Ishikawa (cell line): ENCODE results near the gene BTBD8.

Experiments used
- CEBPB ChIP-seq: IDR thresholded peaks from 2 replicates; pipeline ENCODE4 v1.6.1; 2012
- CREB1 ChIP-seq: IDR thresholded peaks from 2 replicates; pipeline ENCODE4 v1.6.1; 2012; ENCODE audit warnings: low read depth
- EGR1 ChIP-seq: IDR thresholded peaks from 2 replicates; pipeline ENCODE4 v1.6.1; 2012
- EP300 ChIP-seq: IDR thresholded peaks from 2 replicates; pipeline ENCODE4 v1.6.1; 2012; ENCODE audit warnings: borderline replicate concordance
- FOXM1 ChIP-seq: IDR thresholded peaks from 2 replicates; pipeline ENCODE4 v1.6.1; 2012; ENCODE audit warnings: low read depth, borderline replicate concordance
- NFIC ChIP-seq: IDR thresholded peaks from 2 replicates; pipeline ENCODE4 v1.6.1; 2012
- RAD21 ChIP-seq: IDR thresholded peaks from 2 replicates; pipeline ENCODE4 v1.6.1; 2012; ENCODE audit warnings: low read depth
- TAF1 ChIP-seq: IDR thresholded peaks from 2 replicates; pipeline ENCODE4 v1.6.1; 2012; ENCODE audit warnings: low read depth, mild to moderate bottlenecking
- TCF12 ChIP-seq: IDR thresholded peaks from 2 replicates; pipeline ENCODE4 v1.6.1; 2012; ENCODE audit warnings: low read depth
- TEAD4 ChIP-seq: IDR thresholded peaks from 2 replicates; pipeline ENCODE4 v1.6.1; 2012
- YY1 ChIP-seq: IDR thresholded peaks from 2 replicates; pipeline ENCODE4 v1.6.1; 2012; ENCODE audit warnings: low read depth
- ZBTB7A ChIP-seq: IDR thresholded peaks from 2 replicates; pipeline ENCODE4 v1.6.1; 2012; ENCODE audit warnings: low read depth
- TF ChIP-seq, protein P1 (sequence below): IDR thresholded peaks from 2 replicates; pipeline ENCODE4 v1.6.1; 2012; ENCODE audit warnings: low read depth, mild to moderate bottlenecking
- TF ChIP-seq, protein P2 (sequence below): IDR thresholded peaks from 2 replicates; pipeline ENCODE4 v1.6.1; 2012
- TF ChIP-seq, protein P3 (sequence below): IDR thresholded peaks from 2 replicates; pipeline ENCODE4 v1.6.1; 2012

BTBD8 gene

DNA sequence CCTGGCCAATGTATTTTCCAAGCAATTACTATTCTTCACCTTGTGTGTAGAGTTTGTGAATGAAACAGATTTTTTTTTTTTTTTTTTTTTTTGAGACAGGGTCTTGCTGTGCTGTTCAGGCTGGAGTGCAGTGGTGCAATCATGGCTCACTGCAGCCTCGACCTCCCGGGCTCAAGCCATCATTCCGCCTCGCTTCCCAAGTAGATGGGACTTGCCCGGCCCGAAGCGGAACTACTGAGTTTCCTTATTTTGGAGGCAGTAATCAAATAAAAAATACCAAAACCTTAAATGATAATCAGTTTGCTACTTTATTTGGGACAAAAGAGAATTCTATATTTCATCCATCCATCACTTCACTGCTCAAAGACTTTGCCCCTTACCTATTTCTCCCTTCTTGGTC is 704 bp upstream of the BTBD8 start:
- TF ChIP-seq RAD21: no peak
- TF ChIP-seq, protein P1, sequence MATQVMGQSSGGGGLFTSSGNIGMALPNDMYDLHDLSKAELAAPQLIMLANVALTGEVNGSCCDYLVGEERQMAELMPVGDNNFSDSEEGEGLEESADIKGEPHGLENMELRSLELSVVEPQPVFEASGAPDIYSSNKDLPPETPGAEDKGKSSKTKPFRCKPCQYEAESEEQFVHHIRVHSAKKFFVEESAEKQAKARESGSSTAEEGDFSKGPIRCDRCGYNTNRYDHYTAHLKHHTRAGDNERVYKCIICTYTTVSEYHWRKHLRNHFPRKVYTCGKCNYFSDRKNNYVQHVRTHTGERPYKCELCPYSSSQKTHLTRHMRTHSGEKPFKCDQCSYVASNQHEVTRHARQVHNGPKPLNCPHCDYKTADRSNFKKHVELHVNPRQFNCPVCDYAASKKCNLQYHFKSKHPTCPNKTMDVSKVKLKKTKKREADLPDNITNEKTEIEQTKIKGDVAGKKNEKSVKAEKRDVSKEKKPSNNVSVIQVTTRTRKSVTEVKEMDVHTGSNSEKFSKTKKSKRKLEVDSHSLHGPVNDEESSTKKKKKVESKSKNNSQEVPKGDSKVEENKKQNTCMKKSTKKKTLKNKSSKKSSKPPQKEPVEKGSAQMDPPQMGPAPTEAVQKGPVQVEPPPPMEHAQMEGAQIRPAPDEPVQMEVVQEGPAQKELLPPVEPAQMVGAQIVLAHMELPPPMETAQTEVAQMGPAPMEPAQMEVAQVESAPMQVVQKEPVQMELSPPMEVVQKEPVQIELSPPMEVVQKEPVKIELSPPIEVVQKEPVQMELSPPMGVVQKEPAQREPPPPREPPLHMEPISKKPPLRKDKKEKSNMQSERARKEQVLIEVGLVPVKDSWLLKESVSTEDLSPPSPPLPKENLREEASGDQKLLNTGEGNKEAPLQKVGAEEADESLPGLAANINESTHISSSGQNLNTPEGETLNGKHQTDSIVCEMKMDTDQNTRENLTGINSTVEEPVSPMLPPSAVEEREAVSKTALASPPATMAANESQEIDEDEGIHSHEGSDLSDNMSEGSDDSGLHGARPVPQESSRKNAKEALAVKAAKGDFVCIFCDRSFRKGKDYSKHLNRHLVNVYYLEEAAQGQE: no peak
- TF ChIP-seq, protein P2, sequence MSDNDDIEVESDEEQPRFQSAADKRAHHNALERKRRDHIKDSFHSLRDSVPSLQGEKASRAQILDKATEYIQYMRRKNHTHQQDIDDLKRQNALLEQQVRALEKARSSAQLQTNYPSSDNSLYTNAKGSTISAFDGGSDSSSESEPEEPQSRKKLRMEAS: no peak
- no peak for TF ChIP-seq EP300
- no peak for TF ChIP-seq ZBTB7A
- no peak for TF ChIP-seq FOXM1
- TF ChIP-seq, protein P3, sequence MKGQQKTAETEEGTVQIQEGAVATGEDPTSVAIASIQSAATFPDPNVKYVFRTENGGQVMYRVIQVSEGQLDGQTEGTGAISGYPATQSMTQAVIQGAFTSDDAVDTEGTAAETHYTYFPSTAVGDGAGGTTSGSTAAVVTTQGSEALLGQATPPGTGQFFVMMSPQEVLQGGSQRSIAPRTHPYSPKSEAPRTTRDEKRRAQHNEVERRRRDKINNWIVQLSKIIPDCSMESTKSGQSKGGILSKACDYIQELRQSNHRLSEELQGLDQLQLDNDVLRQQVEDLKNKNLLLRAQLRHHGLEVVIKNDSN: no peak
- no peak for TF ChIP-seq EGR1

DNA sequence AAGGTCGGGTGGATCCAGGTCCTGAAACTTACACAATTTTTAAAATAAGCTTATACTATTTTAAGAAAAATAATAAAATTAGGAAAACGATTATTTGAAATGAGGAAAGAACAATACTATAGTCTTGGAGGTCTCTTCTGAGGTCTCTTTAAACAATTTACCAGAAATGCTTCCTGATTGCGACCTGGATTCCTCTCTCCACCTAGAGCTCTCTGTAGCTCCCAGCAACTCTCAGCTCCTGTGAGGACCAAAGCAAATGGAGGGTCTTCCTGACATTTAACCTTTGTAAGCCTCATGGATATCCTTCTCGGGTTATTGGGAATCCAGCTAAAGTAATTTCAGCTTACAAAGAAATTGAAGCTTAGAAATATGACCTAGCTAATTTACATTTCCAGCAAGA is 886 bp downstream of the BTBD8 start:
- TF ChIP-seq FOXM1: no peak
- TF ChIP-seq, protein P1: no peak
- no peak for TF ChIP-seq TEAD4
- TF ChIP-seq YY1: no peak
- no peak for TF ChIP-seq TCF12
- no peak for TF ChIP-seq EP300
- no peak for TF ChIP-seq CREB1
- TF ChIP-seq, protein P2: no peak

DNA sequence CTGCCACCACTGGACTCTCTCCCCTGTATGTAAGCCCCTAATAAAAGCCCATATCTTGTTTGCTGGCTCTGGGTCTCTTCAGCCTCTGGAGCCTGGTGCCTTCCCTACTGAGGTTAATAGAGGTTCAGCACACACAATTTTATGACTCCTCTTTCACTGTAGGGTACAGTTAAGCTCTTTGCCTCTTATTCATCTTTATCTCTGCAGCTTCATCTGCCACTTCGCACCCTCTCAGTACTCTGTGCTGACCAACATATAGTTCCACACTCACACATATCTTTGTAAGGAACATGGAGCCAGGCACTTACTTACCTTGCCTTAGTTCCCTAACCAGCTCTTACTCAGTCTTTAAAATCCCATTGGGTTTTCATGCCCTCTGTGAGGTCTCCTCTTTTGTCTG is 4.5 kb downstream of the BTBD8 start:
- TF ChIP-seq ZBTB7A: no peak
- no peak for TF ChIP-seq CREB1
- no peak for TF ChIP-seq EP300
- no peak for TF ChIP-seq FOXM1
- no peak for TF ChIP-seq TEAD4
- TF ChIP-seq, protein P2: no peak
- no peak for TF ChIP-seq EGR1
- no peak for TF ChIP-seq RAD21
- TF ChIP-seq TCF12: no peak
- TF ChIP-seq CEBPB: no peak
- no peak for TF ChIP-seq NFIC

DNA sequence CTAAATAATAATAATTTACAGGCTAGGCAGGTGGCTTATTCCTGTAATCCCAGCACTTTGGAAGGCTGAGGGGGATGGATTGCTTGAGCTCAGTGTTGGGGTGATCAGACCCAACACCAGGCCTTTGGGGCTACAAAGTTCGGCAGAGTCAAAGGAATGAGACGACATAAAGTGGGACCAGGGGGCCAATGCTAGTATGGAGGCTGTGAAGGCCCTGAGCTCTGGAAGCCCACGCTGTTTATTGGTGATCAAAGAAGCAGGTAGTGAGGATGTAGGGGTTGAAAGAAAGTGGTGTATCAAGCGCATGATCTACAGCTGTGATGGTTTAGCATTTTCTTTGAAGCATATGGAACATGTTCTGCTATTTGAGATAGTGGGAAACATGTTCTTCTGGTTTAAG is 5.6 kb downstream of the BTBD8 start:
- TF ChIP-seq CEBPB (no peak), TCF12 (no peak), TEAD4 (no peak), ZBTB7A (no peak), YY1 (no peak), EGR1 (no peak), RAD21 (no peak), TAF1 (no peak), EP300 (no peak)
- TF ChIP-seq, protein P2: no peak
- TF ChIP-seq, protein P3: no peak
- TF ChIP-seq, protein P1: no peak

DNA sequence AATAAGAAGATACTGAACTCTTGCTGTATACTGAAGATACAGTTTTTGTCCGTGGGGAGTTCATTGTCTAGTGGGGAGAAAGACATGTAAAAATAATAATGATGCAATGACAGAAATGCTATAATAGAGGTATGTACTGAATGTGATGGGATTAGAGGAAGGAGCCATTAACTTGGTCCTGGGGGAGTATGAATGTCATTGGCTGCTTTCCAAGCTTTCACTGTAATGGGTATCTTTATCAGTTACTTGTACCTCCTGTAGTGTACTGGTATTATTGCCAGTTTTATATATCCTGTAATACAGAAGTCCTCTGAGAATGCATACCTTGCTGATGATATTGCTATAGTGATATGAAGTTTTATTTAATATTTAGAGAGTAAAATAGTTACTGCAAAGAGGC is 7.4 kb downstream of the BTBD8 start:
- TF ChIP-seq TAF1 (no peak), EGR1 (no peak), NFIC (no peak), TCF12 (no peak), ZBTB7A (no peak), TEAD4 (no peak), CEBPB (no peak), CREB1 (no peak), RAD21 (no peak), EP300 (no peak), FOXM1 (no peak), YY1 (no peak)
- TF ChIP-seq, protein P3: no peak
- TF ChIP-seq, protein P1: no peak
- TF ChIP-seq, protein P2: no peak
